Measurements from ENCODE around the gene CEP72. TPM values are rescaled to one million over a fixed set of nuclear protein-coding genes. Genes with fewer than 3 reads are reported as not detected.
"Not testable (repeated sequence)": the region's sequence is repeated elsewhere in the genome, so short reads cannot be mapped to it uniquely, and the experiment has no call there.

Gene CEP72
- total RNA-seq, 1 experiment from 2014 or later, result 14.8 TPM

DNA sequence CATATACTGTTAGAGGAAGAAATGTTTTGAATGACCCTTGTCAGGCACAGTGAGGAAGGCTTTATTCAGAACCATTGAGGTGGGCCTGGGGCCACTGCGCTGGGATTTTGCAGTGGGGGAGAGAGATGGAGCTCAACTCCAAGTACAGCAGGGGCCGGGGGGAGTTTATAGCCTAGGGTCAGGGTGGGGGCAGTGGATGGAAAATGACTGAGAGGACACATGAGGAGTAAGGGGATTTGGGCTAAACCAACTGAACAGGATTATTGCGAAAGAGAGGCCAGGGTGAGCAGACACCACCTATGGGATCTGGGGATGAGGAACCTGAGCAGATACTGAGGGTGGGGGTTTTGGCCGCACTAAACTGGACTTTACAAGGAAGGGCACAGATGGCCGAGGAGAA is 6.3 kb downstream of the CEP72 start:
- no peak for DNase-seq (ENCODE audit: low spot score)

DNA sequence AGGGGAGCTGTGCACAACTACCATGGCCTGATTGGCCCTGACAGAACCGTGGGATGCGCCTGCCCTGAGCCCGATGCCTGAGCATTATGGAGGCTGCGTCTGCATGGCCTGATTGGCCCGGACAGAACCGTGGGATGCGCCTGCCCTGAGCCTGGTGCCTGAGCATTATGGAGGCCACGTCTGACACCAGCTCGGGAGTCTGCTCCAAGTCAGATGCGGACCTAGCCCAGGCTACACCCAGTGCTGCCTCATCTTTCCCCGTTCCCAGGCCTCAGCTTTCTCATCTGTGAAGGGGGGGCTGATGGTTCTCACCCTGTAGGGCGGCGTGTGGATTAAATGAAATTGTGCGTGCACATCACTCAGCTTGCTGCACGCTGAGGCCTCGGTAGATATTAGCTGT is 7.3 kb downstream of the CEP72 start:
- DNase-seq (ENCODE audit: low spot score), result no peak

DNA sequence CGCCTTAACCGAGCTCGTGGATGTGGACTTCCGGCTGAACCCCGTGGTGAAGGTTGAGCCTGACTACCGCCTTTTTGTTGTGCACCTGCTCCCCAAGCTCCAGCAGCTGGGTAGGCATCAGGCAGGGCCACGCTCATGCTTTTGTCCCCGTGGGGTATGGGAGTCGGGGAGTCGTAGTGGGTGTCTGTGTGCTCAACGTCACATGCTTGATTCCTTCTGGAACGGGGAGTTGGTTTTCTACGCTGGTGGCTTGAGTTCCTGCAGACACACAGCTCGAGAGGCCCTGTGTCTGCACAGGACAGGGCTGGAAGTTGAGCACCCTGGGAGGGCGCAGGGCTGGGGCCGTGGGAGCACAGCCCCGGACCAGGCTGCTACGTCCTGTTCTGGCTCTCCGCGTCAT is 8.0 kb downstream of the CEP72 start:
- no peak for DNase-seq (ENCODE audit: low spot score)

DNA sequence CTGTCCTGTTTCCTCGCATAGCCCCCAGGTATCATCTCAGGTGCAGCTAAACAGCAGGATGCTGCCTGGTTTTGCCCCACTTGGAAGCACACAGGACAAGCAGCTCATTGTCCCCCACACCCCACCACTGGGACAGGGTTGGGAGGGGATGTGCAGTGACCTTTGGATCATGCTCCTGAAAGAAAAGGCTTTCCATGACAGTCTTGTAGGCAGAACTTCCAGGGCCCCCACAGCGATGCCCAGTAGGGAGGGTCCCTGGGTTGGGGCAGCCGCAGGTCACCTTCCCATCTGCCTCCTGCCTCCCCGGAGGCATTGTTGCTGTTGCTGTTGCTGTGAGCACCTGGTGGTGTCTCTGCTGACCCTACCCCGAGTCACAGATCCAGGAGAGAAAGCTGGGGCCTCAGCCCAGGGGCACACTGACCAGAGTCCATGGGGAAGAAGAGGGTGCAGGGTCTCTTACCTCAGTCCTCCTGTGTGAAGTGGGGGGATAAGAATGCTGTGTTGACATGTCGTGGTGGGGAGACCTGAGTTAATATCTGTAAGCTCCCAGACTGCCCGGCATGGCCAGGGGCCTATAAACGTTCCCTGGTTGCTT is 8.5 kb downstream of the CEP72 start:
- no peak for DNase-seq (ENCODE audit: low spot score)

DNA sequence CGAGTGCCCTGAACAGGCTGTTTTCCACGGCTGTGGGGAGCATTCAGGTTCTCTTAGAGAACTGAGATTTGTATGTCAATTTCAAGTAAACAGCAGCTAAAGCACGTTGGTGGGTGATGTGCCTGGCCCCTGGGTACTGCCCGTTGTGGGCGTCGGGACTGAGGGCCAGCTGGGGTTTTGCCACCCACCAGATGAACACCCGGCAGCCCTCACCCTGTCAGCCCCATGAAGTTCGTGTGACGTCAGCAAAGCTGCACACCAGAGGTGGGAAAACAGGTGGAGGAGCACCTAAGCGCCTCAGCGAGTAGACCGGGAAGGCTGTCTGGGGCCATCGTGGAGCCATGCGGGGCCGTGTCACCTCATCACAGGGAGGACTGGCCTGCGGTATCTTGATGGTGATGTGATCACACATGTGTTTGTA is 9.2 kb downstream of the CEP72 start:
- no peak for DNase-seq (ENCODE audit: low spot score)

DNA sequence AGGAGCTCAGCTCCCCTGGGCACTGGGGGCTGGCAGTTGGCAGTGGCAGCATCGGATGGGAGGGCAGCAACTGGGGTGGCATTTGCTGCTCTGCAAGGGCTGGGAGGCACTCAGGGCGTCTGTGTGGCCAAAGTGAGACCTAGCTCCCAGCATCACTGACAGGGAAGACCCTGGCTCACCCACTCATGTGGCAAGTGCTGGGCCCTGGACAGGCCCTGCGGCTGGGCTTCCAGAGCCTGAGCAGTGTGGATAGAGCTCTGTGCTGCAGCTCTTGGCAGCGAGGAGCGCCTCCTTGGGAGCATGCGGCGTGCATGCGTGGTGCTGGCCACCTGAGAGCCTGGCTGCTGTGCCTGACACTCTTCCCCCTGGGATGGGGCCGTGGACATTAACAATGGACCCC is 10.2 kb downstream of the CEP72 start:
- DNase-seq (ENCODE audit: low spot score), result no peak

DNA sequence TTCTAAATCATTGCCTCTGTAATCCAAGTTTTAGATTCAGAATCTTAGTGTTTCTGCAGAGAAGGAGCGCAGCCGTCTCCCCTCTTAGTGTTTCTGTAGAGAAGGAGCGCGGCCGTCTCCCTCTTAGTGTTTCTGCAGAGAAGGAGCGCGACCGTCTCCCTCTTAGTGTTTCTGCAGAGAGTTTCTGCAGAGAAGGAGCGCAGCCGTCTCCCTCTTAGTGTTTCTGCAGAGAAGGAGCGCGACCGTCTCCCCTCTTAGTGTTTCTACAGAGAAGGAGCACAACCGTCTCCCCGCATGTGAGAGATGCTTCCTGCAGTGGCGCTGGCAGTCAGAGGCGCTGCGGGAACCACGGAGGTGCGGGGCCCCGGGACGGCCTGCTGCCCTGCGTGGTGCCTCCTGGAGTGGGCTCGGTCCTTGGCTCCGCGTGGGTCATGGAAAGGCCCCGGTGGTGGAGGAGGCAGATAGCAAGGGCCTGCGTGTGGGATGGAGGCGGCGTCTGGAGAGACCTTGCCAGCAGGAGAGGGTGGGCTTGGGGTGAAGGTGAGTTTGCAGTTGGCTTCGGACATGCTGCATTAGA is 10.9 kb downstream of the CEP72 start:
- no peak for DNase-seq (ENCODE audit: low spot score)

DNA sequence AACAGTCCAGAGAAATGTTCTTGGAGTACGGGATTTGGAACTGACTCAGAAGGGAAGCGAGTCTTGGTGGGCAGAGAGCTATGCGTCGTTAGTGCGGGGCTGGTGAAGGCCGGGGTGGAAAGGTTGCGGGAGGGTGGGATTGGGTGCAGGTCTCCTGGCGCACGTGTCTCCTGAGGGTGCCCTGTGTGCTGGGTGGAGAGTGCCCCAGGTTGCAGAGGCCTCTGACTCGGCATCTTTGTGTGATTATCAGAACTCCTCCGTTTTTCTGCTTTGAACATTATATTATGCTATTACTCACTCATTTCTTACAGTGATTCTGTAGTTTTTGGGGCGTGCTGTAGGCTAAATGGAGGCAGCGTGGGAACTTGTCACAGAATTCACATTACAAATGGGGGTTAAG is 11.4 kb downstream of the CEP72 start:
- DNase-seq (ENCODE audit: low spot score), result no peak

DNA sequence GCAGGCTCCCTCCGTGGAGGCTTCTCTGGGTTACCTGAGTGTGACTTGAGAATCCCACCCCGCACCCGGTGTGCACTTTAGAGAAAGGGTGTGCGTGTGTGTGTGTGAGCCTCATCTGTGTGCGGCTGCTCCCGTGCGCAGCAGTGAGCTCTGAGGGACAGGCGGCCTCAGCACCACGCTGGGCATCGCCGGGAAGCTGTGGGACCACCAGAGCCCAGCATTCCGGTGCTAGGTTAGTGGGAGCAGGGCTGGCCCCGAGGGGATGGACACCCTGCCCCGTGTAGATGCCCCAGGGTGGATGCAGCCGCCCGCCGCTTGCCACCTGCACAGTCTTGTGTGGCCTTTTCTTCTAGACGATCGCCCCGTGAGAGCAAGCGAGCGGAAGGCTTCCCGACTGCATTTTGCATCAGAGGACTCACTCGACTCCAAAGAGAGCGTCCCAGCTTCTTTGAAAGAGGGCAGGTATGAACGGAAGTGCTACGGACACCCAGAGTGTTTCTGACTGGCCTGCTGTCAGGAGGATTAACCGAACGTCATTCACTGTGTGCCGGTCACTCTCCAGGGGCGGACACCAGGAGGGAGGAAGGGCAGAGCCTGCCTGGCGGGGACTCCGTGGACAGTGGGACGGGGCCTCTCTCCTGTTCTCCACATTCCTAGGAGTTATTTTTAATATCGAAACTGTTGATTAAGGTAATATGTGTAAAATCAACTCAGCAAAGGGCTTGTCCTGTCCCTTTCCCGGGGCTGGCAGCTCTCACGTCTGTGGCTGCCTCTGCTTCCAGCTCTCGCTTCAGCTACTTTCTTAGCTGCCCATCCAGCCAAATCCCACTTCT is 12.2 kb downstream of the CEP72 start:
- no peak for DNase-seq (ENCODE audit: low spot score)

DNA sequence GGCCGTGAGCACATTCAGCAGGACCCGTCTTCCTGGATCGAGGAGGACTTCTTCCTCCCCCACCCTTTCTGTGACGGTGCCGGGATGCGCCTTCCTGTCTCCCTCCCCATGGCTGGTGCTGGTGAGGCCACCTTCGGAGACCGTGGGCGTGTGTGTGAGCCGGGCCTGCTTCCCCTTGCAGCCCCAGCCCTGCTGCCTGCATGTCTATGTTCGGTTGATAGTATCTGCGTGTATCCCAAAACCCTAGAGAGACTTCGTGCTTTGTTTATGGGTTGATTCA is 12.8 kb downstream of the CEP72 start:
- DNase-seq (ENCODE audit: low spot score), result no peak

DNA sequence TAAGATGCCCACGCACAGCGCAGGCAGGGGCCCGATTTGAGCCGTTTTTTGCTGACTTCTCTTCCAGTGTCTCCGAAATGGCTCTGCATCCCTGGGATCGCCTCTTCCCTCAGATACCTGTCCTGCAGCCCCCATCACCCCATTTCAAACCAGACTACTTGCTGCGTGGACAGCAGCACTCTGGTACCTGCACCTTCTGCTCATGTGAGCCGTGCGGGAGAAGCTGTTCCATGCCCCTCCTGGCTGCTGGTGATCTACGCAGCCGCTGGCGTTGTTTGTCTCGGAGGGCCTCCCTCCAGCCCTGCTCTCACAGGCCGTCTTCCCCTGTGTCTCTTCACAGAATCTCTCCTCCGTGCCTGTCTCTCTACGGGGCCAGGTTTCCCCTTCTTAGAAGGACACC is 13.4 kb downstream of the CEP72 start:
- DNase-seq (ENCODE audit: low spot score), result no peak

DNA sequence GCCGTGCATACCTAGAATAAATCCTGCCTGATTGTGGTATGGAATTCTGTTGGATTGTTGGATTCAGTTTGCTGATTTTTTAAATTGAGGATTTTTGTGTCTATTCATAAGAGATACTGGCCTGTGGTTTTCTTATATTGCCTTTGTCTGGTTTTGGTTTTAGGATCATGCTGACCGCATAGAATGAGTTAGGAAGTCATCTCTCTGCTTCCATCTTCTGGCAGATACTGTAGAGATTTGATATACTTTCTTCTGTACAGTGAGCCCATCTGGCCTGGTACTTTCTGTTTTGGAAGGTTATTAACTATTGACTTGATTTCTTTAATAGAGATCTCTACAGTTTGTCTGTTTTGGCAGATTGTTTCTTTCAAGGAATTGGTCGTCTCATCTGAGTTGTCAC is 14.7 kb downstream of the CEP72 start:
- no peak for DNase-seq (ENCODE audit: low spot score)

DNA sequence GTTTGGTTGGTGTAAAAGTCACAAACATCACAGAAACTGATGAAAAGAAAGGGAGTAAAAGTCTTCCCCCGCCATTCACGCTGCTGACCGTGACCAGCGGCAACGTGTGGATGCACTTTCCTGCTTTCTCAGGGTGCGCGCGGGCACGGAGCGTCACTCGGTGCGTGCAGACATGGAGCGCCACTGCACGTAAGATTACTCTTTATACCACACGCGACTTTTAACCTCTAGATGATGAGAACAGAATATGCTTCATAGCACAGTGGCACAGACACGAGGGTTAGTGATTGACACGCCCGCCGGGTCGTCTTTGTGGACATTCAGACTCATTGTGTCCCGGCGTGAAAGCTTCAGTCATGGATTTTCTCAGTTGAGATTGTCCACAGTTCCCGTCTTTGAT is 15.7 kb downstream of the CEP72 start:
- no peak for DNase-seq (ENCODE audit: low spot score)

DNA sequence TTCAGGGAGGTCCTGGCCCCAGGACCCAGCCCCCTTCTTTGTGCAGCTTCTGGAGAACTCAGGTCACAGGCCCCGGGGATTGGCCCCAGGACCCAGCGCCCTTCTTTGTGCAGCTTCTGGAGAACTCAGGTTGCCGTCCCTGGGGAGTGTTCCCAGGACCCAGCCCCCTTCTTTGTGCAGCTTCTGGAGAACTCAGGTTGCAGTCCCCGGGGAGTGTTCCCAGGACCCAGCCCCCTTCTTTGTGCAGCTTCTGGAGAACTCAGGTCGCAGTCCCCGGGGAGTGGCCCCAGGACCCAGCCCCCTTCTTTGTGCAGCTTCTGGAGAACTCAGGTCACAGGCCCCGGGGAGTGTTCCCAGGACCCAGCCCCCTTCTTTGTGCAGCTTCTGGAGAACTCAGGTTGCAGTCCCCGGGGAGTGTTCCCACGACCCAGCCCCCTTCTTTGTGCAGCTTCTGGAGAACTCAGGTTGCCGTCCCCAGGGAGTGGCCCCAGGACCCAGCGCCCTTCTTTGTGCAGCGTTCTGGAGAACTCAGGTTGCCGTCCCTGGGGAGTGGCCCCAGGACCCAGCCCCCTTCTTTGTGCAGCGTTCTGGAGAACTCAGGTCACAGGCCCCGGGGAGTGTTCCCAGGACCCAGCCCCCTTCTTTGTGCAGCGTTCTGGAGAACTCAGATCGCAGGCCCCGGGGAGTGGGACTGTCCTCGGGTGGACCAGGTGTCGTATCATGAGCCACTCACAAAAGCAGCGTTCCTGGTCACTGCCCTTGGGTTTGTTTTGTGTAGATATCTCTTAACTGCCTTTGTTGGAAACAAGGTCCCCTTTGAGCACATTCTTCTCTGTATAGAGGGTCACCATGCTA is 16.4 kb downstream of the CEP72 start:
- not testable (repeated sequence) for DNase-seq (ENCODE audit: low spot score)

DNA sequence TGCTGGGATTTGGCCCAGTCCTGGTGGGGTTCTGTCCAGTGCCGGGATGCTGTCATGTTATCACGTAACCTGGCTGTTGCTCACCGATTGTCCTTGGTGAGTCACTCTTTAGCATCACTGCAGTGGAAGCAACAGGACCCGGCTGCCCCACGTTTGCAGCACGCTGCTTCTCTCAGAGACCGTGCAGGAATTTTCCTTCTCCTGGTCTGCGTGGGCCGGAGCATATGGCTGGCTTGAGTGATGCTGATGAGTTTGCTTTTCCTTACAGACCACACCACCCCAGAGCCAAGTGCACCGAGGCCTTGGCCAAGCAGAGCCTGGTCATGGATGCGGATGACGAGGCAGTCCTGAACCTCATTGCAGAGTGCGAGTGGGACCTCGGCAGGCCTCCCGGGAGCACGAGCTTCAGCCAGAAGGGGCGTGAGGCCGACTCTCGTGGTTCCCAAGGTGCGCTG is 21.4 kb downstream of the CEP72 start:
- peak; percentile 19 for DNase-seq (ENCODE audit: low spot score)

DNA sequence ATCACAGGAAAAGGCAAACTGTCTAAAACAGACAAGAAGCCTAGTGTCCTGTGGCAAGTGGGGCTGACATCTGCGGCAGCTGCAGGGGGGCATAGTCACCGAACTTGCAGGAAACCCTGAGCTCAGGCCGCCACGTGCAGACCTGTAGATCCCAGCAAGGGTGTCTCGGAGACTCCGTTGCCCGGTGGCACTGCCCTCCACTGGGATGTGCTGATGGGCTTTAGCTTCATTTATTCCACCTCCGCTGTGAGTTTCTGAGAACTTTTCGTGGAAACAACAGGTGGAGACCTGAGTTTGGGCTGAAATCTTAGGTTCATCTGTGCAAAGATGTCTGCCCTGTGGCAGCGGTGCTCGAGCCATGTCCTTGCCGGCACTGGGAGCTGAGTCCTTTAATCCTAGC is 22.1 kb downstream of the CEP72 start:
- DNase-seq (ENCODE audit: low spot score), result no peak

DNA sequence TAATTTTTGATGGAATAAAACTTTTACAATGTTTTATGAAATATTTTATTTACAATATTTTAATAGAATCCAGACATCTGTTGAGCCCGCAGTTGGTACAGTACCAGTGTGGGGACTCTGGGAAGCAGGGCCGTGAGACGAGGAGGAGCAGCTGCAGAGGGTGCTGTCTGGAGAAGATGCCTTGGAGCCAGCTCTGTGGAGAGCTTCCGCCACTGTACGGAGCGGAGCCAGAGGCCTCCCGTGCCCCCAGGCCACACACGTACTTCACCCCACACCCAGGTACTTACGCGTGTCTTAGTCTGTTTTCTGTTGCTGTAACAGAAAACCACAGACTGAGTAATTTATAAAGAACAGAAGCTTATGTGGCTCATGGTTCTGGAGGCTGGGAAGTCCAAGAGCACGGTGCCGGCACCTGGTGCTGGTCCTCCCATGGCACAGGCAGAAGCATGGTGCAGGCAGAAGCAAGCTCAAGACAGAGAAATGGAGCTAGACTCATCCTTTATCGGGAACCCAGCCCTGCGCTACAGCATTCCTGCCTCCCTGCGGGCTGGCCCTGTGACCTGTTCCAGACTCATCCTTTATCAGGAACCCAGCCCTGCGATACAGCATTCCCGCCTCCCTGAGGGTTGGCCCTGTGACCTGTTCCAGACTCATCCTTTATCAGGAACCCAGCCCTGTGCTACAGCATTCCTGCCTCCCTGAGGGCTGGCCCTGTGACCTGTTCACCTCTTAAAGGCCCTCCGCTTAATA is 23.3 kb downstream of the CEP72 start:
- no peak for DNase-seq (ENCODE audit: low spot score)

DNA sequence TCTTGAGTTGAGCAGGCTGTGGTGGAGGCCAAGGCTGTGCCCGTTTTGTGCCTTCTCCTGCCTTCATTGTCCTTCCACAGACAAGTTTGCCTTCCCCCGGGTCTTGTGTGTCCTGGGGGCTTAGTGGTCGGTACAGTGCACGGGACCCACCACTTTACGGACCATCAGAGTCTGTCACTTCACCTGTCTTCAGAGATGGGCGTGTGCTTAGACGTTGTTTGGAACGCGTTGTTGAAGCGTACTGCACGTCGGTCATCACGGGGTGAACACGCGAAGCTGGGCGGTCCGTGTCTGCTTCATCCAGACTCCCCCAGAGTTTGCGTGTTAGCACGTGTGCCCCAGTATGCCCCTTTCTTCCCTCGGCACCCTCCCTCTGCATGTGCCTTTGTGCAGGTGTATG is 24.8 kb downstream of the CEP72 start:
- DNase-seq (ENCODE audit: low spot score), result no peak

DNA sequence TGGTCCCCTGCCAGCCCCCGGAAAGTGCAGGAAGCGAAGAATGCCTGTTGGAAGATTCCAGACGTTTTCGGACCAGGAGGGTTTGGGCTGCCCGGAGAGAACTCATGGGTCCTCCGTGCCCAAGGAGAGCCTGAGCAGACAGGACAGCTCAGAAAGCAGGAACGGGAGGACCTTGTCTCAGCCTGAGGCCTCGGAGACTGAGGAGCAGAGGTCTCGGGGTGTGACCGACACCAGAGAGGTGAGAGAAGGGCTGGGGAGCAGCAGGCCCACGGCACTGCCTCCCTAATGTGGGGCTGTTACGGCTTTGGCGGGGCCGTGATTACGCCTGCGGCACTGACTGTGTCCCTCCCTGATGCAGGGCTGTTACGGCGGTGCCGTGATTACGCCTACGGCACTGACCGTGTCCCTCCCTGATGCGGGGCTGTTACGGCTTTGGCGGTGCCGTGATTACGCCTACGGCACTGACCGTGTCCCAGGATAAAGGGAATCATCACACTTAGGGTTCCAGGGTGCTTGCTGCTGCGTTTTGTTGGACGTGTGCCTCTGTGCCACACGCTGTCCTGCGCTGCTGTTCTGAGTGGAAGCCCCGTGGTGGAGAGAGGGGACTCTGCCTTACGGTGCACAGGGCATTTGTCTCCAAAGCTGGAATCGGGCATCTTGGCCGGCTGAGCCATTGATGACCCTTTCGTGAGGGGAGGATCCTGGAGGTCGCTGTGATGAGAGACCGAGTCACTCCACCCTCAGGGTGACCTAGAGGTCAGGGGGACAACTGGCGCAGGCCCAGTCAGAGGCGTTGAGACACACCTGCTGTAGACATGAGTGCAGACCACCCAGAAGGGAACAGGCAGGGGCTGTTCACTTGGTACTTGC is 25.7 kb downstream of the CEP72 start:
- no peak for DNase-seq (ENCODE audit: low spot score)

DNA sequence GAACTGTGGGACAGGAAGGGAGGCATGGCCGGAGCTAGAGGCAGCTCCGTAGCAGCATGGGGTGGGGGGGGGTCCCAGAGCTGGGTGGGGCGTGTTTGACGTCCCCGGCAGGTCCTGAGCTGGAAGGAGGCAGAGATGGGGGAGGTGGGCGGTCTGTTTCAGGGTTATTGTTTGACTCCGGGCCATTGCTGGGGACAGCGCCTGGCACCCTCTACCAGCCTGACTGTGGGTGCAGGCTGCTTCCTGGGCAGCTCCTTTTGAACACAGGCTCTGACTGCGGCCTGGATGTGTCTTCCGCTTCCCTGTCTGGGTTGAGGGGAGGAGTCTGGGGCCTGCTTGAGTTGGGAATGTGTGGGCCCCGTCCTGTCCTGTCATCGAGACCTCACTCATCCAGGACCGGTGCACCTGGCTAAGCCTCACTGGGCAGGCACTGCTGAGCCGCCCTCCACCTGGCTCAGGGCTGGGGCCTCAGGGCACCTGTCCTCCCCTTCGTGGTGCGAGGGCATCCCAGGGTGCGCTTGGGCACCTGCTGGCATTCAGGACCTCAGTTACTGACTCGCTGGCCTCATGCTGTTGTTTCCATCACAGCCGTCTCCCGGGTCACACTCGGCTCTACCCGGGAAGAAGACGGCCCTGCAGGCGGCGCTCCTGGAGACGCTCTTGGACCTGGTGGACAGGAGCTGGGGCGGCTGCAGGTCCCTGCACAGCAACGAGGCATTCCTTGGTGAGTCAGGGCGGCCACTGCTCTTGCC is 26.5 kb downstream of the CEP72 start:
- no peak for DNase-seq (ENCODE audit: low spot score)

All from A172 (cell line).